Ishikawa (cell line): ENCODE measurements around the gene BZW2.

Source experiments
- CEBPB ChIP-seq: IDR thresholded peaks from 2 replicates; pipeline ENCODE4 v1.6.1; 2012
- CREB1 ChIP-seq: IDR thresholded peaks from 2 replicates; pipeline ENCODE4 v1.6.1; 2012; ENCODE audit warnings: low read depth
- EGR1 ChIP-seq: IDR thresholded peaks from 2 replicates; pipeline ENCODE4 v1.6.1; 2012
- EP300 ChIP-seq: IDR thresholded peaks from 2 replicates; pipeline ENCODE4 v1.6.1; 2012; ENCODE audit warnings: borderline replicate concordance
- FOXM1 ChIP-seq: IDR thresholded peaks from 2 replicates; pipeline ENCODE4 v1.6.1; 2012; ENCODE audit warnings: low read depth, borderline replicate concordance
- MAX ChIP-seq: IDR thresholded peaks from 2 replicates; pipeline ENCODE4 v1.6.1; 2012
- NFIC ChIP-seq: IDR thresholded peaks from 2 replicates; pipeline ENCODE4 v1.6.1; 2012
- RAD21 ChIP-seq: IDR thresholded peaks from 2 replicates; pipeline ENCODE4 v1.6.1; 2012; ENCODE audit warnings: low read depth
- REST ChIP-seq: IDR thresholded peaks from 2 replicates; pipeline ENCODE4 v1.6.1; 2012; ENCODE audit warnings: low read depth, mild to moderate bottlenecking
- TAF1 ChIP-seq: IDR thresholded peaks from 2 replicates; pipeline ENCODE4 v1.6.1; 2012; ENCODE audit warnings: low read depth, mild to moderate bottlenecking
- TCF12 ChIP-seq: IDR thresholded peaks from 2 replicates; pipeline ENCODE4 v1.6.1; 2012; ENCODE audit warnings: low read depth
- TEAD4 ChIP-seq: IDR thresholded peaks from 2 replicates; pipeline ENCODE4 v1.6.1; 2012
- USF1 ChIP-seq: IDR thresholded peaks from 2 replicates; pipeline ENCODE4 v1.6.1; 2012
- YY1 ChIP-seq: IDR thresholded peaks from 2 replicates; pipeline ENCODE4 v1.6.1; 2012; ENCODE audit warnings: low read depth
- ZBTB7A ChIP-seq: IDR thresholded peaks from 2 replicates; pipeline ENCODE4 v1.6.1; 2012; ENCODE audit warnings: low read depth

BZW2 gene

GRCh38 chr7:16645593-16646471, at the start of gene BZW2, which contains the start of gene ANKMY2:
Gene BZW2 (plus strand): TSS chr7:16646181. CDS start chr7:16665444, 19,263 bp downstream.
Gene ANKMY2 (minus strand): TSS chr7:16645754. CDS start chr7:16645573, 181 bp downstream.
- peak; percentile 91 for TF ChIP-seq EGR1
- peak; percentile 40; the same call in 1 of the 2 replicates for TF ChIP-seq FOXM1
- TF ChIP-seq ZBTB7A, result no peak; the same call in 1 of the 2 replicates
- TF ChIP-seq TCF12, result 0 out of 2 replicates have a peak, but pooled peaks have one; percentile 20
- TF ChIP-seq MAX, result peak; percentile 89
- TF ChIP-seq YY1, result peak; percentile 80
- no peak; the same call in 1 of the 2 replicates for TF ChIP-seq TEAD4
- no peak for TF ChIP-seq CEBPB
- peak; percentile 90 for TF ChIP-seq TAF1
- no peak for TF ChIP-seq USF1
- peak; percentile 70 for TF ChIP-seq EP300
- 0 out of 2 replicates have a peak, but pooled peaks have one; percentile 32 for TF ChIP-seq CREB1

GRCh38 chr7:16598015-16598414, 48.0 kb upstream of the BZW2 start:
- no peak for TF ChIP-seq FOXM1
- no peak for TF ChIP-seq EP300
- TF ChIP-seq REST, result no peak
- TF ChIP-seq ZBTB7A, result no peak
- TF ChIP-seq TAF1, result no peak
- TF ChIP-seq MAX, result no peak
- TF ChIP-seq TCF12, result no peak
- no peak for TF ChIP-seq USF1
- no peak for TF ChIP-seq CEBPB
- TF ChIP-seq CREB1, result no peak
- TF ChIP-seq TEAD4, result no peak
- no peak for TF ChIP-seq RAD21
- TF ChIP-seq NFIC, result no peak
- no peak for TF ChIP-seq YY1
- no peak for TF ChIP-seq EGR1

GRCh38 chr7:16599860-16600259, 46.1 kb upstream of the BZW2 start:
- no peak for TF ChIP-seq YY1
- TF ChIP-seq TAF1, result no peak
- TF ChIP-seq FOXM1, result no peak
- no peak for TF ChIP-seq REST
- TF ChIP-seq MAX, result no peak
- no peak for TF ChIP-seq NFIC
- no peak for TF ChIP-seq ZBTB7A
- no peak for TF ChIP-seq TEAD4
- TF ChIP-seq USF1, result no peak

- TF ChIP-seq TAF1, result no peak
- no peak for TF ChIP-seq ZBTB7A
- TF ChIP-seq YY1, result no peak
- TF ChIP-seq USF1, result no peak
- TF ChIP-seq RAD21, result no peak
- TF ChIP-seq REST, result no peak
- no peak for TF ChIP-seq EGR1
- TF ChIP-seq CEBPB, result no peak
- no peak for TF ChIP-seq NFIC
- no peak for TF ChIP-seq TCF12
- TF ChIP-seq TEAD4, result no peak
- TF ChIP-seq EP300, result no peak
- no peak for TF ChIP-seq MAX
- no peak for TF ChIP-seq CREB1
- no peak for TF ChIP-seq FOXM1
Observed at GRCh38 chr7:16603633-16604032, 42.3 kb upstream of the BZW2 start.
